C1 segment of cervical spinal cord (tissue), 14 donors: ENCODE data around the gene SRC.

ENCODE experiments used
- DNase-seq, 14 donors: peaks; one replicate each; lab custom pipeline; 2025; lab: John Stamatoyannopoulos, UW

SRC gene

GRCh38 chr20:37345339-37346235 lies at the start of gene SRC:
SRC (plus strand) TSS chr20:37346140; CDS start chr20:37384154, 38,014 bp downstream.
- peak in 5 of 14 donors; percentile 24 to 56 (median 41) for DNase-seq

DNA sequence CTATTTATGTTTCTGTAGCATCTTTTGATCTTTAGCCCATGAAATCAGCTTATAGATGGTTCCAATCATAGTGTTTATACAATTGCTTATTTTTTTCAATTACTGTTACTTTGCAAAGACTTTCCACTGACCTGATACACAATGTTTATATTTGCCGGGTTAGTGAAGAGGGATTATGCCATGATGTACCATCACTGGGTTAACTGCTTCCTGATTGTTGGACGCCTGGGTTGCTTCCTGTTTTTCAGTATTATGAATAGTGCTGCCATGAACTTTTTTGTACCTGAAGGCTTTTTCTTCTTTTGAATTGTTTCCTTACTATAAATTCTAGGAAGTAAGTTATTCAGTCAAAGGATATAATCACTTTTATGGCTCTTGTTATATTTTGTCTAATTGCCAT lies 49.6 kb upstream of the SRC start:
- no peak for DNase-seq

GRCh38 chr20:37297066-37297736 lies 48.7 kb upstream of the SRC start:
- peak in 1 of 14 donors; percentile 15 for DNase-seq

GRCh38 chr20:37298190-37298939 lies 47.6 kb upstream of the SRC start:
- no peak for DNase-seq

DNA sequence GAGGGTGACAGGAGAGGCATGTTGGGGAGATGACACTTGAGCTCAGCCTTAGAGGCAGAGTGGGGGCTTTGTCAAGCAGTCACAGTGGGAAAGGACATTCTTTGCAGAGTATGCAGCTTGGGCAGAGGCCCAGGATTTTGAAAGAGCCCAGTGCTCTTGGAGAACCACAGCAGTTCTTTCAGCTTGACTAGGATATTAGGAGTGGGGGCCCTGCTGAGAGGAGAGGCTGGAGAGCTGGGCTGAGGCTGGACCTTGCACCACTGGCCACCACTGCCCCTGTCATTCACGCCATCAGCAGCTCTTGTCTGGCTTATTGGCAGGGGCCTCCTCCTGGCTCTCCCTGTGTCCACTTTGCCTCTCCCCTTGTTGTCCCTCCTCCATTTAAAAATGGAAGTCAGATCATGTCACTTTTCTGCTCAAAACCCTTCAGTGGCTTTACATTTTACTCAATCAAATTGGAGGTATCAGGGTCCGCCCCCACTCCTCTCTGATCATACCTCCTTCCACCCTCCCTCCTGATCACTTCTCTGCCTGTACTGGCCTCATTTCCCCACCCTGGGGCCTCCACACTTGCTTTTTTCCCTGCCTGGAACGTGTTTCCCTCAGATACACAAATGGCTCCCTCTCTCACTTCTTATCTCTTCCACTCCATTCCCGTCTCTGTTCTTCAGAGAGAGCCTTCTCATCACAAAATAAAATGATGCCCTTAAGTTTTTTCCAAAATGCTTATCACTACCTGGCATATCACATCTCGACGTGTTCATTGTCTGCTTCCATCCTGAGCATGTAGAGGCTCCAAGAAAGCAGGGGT lies 46.0 kb upstream of the SRC start:
- peak in 2 of 14 donors; percentile 14 to 42 for DNase-seq

DNA sequence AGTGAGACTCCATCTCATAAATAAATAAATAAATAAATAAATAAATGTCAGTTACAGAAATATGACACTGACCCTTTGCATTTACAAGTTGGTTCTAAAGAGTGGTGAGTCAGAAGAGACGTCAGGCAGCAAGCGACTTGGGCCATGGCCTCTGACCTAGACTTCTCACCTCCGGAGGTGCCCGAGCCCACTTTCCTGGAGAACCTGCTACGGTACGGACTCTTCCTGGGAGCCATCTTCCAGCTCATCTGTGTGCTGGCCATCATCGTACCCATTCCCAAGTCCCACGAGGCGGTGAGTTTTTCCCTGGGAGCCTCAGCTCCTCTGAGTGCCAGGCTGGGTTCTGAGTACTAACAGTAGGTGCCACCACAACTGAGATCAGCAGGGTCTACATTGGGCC lies 44.8 kb upstream of the SRC start:
- no peak for DNase-seq

GRCh38 chr20:37301558-37301957 lies 44.4 kb upstream of the SRC start:
- DNase-seq = no peak

DNA sequence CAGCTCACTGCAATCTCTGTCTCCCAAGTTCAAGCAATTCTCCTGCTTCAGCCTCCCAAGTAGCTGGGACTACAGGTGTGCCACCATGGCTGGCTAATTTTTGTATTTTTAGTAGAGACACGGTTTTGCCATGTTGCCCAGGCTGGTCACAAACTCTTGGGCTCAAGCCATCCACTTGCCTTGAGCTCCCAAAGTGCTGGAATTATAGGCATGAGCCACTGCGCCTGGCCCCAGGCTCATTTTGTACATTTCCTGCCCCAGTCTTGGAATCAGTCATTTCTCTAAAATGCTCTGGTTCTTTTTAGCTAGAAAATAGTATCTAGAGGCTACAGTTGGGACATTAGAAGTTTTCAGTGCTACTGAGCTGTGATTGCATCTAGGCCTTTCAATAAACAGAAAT lies 43.0 kb upstream of the SRC start:
- DNase-seq = no peak

DNA sequence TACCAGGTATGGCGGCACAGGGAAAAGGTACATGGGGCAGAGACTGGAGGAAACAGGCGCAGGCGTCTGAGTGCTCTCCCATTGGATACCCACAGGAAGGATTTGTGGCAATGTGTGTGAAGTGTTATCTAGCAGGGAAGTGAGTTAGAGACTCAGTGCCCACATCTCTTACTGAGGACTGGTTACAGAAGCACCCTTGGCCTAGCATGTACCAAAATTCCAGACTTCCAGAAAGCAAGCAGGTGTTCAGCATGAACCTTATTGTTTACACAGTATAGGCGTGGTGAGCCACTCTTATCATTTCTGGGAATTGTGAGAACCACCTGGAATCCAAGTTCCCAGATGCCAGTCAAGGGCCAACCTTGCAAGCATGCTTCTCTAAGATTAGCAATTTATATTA lies 42.3 kb upstream of the SRC start:
- DNase-seq = no peak

DNA sequence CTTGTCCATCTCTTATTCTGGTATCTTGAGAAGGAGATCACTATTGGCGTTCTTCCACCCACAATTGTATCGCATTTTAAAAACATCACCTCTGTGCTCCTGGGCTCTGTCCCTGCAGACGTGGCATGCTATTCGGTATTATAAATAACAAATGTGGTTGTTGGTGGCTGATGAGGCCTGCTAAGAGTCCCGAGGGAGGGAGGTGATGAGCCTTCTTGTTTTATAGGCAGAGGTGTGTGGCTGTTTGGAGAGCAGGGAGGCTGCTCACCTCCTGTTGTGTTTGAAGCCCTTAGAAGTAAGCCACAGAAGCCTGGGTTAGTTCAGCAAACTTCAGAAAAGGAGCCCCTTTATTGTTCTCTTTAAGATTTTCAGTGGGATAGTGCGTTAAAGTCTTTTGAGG lies 40.9 kb upstream of the SRC start:
- no peak for DNase-seq

GRCh38 chr20:37305839-37306238 lies 40.1 kb upstream of the SRC start:
- no peak for DNase-seq

DNA sequence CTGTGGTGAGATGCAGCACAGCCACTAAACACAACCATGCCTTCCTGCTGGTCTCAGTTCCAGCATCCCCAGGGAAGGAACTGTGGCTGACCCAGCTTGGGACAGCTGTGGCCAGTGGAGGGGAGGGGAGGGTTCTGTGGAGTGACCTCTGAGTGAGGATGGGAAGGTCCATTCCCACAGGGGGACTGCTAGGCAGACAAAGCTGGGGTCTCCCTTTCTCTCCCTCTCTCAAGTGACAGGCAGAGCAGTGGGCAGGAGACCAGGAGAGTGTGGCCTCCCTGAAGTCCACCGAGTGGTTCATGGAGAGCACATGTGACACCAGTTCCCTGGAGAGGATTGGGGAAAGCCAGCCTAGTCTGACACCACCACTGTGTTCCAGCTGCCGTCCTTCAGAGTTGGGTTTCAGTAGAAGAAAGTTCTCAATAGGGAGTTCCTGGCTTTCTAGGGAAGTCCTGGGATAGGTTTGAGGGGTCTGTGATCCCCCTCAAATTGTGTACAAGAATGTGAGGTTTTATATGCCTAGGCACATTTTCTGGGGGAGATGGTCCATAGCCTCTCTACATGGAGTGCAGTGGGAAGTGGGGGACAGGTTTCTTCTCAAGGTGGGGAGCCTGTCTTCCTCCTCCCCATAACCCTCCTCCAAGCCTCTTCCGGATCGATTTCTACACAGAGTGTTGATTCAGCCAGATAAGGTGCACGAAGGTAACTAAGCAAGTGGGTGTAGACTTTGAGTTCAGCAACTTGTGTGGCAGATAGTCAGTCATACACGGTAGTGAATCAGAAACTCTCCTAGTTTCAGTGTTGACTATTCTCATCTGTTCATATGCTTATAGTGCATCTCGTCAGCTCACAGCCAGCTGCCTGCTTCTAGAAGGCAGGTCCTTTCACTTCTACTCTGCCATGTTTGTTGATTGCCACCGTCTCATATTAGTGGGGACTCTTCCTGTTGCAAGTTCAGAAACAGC lies 37.6 kb upstream of the SRC start:
- no peak for DNase-seq

DNA sequence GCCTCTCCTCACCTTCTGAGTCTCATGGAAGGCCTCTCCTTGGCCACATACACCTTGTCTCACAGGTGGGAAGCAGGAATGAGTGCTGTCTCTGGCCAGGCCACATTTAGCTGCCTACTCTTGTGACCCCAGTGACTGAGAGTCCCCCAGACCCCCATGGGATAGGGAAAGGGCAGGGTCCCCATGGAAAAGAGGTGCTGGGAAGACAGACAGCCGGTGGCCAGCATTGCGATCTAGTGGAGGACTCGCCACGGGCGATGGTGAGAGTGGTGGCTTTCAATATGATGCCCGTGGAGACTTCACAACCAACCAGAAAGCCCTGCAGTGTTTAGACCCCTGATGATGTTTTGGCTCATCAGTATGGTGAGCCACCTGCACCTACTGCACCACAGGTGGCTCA lies 36.6 kb upstream of the SRC start:
- DNase-seq = no peak

DNA sequence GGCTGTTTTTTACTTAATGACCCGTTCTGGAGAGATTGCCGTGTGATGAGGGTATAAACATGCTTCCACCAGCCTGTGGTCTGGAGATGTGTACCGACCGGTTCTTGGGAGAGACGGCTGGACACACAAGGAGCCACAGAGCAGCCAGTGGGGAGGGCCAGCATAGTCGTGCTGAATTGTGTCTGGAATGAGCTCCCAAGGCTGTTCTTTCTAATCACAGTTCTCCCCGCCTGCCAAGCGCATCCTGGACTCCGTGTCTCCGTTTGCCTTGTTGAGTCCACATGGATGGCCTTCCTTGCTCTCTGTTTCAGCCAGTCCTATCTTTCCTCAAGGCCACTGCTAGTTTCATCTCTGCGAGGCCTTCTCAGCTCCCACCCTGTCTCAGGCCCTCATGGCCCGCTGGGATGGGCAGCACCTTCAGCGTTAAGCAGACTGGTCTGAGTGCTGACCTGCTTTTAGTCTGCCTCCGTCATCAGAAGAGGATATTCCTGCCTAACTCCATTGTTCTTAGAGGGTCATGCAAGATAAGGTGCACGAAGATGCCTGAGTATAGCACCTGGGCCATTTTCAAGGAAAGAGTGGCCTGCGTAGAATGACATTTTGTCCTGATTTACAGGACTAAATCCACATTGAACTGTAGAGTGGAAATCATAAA lies 35.9 kb upstream of the SRC start:
- DNase-seq = no peak

- DNase-seq = no peak
Measured at GRCh38 chr20:37310951-37311350, 35.0 kb upstream of the SRC start.

GRCh38 chr20:37311710-37312355 lies 34.1 kb upstream of the SRC start:
- no peak for DNase-seq

DNA sequence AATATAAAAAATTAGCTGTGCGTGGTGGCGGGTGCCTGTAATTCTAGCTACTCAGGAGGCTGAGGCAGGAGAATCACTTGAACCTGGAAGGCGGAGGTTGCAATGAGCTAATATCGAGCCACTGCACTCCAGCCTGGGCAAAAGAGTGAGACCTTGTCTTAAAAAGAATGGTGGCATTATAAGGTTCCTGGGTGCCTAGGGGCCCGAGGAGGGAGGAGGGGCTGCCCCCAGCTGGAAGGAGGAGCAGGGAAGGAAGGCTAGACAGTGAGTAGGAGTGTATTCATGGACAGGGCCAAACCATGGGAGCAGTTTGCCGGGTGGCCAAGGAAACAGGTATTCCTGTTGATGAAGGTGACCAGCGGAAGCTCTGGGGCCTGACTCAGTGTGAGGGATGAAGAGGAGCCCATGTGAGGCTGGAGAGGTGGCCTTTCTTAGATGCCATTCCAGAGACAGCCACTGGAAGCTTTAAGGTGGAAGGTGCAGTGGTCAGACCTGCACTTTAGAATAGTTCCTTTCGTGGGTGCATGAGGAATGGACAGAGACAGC lies 32.3 kb upstream of the SRC start:
- no peak for DNase-seq

GRCh38 chr20:37314099-37314498 lies 31.8 kb upstream of the SRC start:
- no peak for DNase-seq

- no peak for DNase-seq
Measured at GRCh38 chr20:37314617-37315016, 31.3 kb upstream of the SRC start.
